ENCODE measurements around the gene KCNK3.

GRCh38 chr2:26681656-26682055, 10.9 kb upstream of the KCNK3 start:
- no peak for TF ChIP-seq EP300 (IDR thresholded peaks at IDR 0.05; ENCODE audit: low read depth in 2 of 2, low read length in 2 of 2)
- no peak for TF ChIP-seq EP300 (CRISPR knock-in tag; IDR thresholded peaks at IDR 0.05; ENCODE audit: borderline replicate concordance)
- TF ChIP-seq EZH2 (conservative IDR thresholded peaks at IDR 0.05; ENCODE audit: low read depth, low read length): no peak
- TF ChIP-seq NBN (conservative IDR thresholded peaks at IDR 0.05): no peak
- no peak for TF ChIP-seq ZNF597 (CRISPR knock-in tag; IDR thresholded peaks at IDR 0.05)
- TF ChIP-seq CTCF (CRISPR knock-in tag; IDR thresholded peaks at IDR 0.05): no peak
- no peak for TF ChIP-seq NFIC (IDR thresholded peaks at IDR 0.05; ENCODE audit: low read length)
- TF ChIP-seq POLR2AphosphoS2 (IDR thresholded peaks at IDR 0.05; ENCODE audit: low read depth, low read length): no peak
- no peak for TF ChIP-seq HCFC1 (IDR thresholded peaks at IDR 0.05; ENCODE audit: low read depth, low read length)
- no peak for TF ChIP-seq DPF2 (CRISPR knock-in tag; IDR thresholded peaks at IDR 0.05; ENCODE audit: borderline replicate concordance, low read depth)
- TF ChIP-seq NR2F1 (CRISPR knock-in tag; IDR thresholded peaks at IDR 0.05): no peak
- no peak for TF ChIP-seq RNF2 (conservative IDR thresholded peaks at IDR 0.05; ENCODE audit: low read depth)
- TF ChIP-seq ZNF660 (CRISPR knock-in tag; IDR thresholded peaks at IDR 0.05; ENCODE audit: borderline replicate concordance, low read depth): no peak

Data from HepG2 (cell line).